A549 (cell line): ENCODE results near the gene HOXB8.

Source experiments
- CEBPB ChIP-seq, 2 experiments: fragments of >200 bp in 1 of 2; sonication (Bioruptor Twin) in 1 of 2; formaldehyde crosslinking in 1 of 2; IDR thresholded peaks; 2 replicates each; pipeline ENCODE4 v1.6.1; 2012 to 2016
- CTCF ChIP-seq: fragments of >200 bp; sonication (Bioruptor Twin); formaldehyde crosslinking; IDR thresholded peaks from 3 replicates; pipeline ENCODE4 v1.5.1; 2016
- ELK1 ChIP-seq: fragments of 150-350 bp; IDR thresholded peaks from 2 replicates; pipeline ENCODE4 v1.6.1; 2014; ENCODE audit warnings: low read depth, mild to moderate bottlenecking, low read length
- EP300 ChIP-seq, 2 experiments: fragments of >200 bp; sonication (Bioruptor Twin); formaldehyde crosslinking; IDR thresholded peaks; 2 replicates in 1 of 2; 3 replicates in 1 of 2; pipeline ENCODE4 v1.6.1; 2016 to 2017
- HDAC2 ChIP-seq: fragments of 200-600 bp; sonication (generic); IDR thresholded peaks from 2 replicates; pipeline ENCODE4 v1.6.1; 2016
- HMGXB4 ChIP-seq: fragments of 250-450 bp; sonication (Bioruptor Pico); IDR thresholded peaks from 2 replicates; pipeline ENCODE4 v1.5.0; 2021; ENCODE audit warnings: mild to moderate bottlenecking, moderate library complexity, borderline replicate concordance
- HOXB13 ChIP-seq: fragments of 250-450 bp; sonication (Bioruptor Pico); IDR thresholded peaks from 2 replicates; pipeline ENCODE4 v1.5.0; 2020; ENCODE audit warnings: low read depth, mild to moderate bottlenecking, moderate library complexity
- MAX ChIP-seq: IDR thresholded peaks from 2 replicates; pipeline ENCODE4 v1.6.1; 2012
- MAZ ChIP-seq: fragments of 150-350 bp; IDR thresholded peaks from 2 replicates; pipeline ENCODE4 v1.6.1; 2014; ENCODE audit warnings: antibody characterized with exemption, low read depth, low read length, borderline replicate concordance
- PBX3 ChIP-seq: IDR thresholded peaks from 2 replicates; pipeline ENCODE4 v1.6.1; 2012
- PHF8 ChIP-seq: fragments of 200-600 bp; sonication (generic); IDR thresholded peaks from 2 replicates; pipeline ENCODE4 v1.6.1; 2016; ENCODE audit warnings: low read depth, mild to moderate bottlenecking, antibody characterized with exemption, moderate library complexity, borderline replicate concordance
- POLR2A ChIP-seq: IDR thresholded peaks from 2 replicates; pipeline ENCODE4 v1.6.1; 2012; ENCODE audit warnings: mild to moderate bottlenecking, low read length
- RAD21 ChIP-seq, 2 experiments: fragments of >200 bp in 1 of 2; sonication (Bioruptor Twin) in 1 of 2; formaldehyde crosslinking in 1 of 2; IDR thresholded peaks in 1 of 2; conservative IDR thresholded peaks in 1 of 2; 2 replicates in 1 of 2; 3 replicates in 1 of 2; pipeline ENCODE4 v1.6.1; 2012 to 2018; ENCODE audit warnings: inconsistent platforms in 1 of 2
- RFX5 ChIP-seq: fragments of 450-650 bp; IDR thresholded peaks from 2 replicates; pipeline ENCODE4 v1.7.1; 2014; ENCODE audit warnings: antibody characterized with exemption, mild to moderate bottlenecking, moderate library complexity

- TF ChIP-seq CTCF (no peak), MAX (no peak), HMGXB4 (no peak), PBX3 (no peak), POLR2A (no peak), HDAC2 (no peak), EP300 (IDR thresholded peaks at IDR 0.05) (no peak), HOXB13 (no peak), ELK1 (no peak), RFX5 (no peak), PHF8 (no peak), RAD21 (conservative IDR thresholded peaks at IDR 0.05 in 1 of 2, IDR thresholded peaks at IDR 0.05 in 1 of 2) (no peak), CEBPB (IDR thresholded peaks at IDR 0.05) (no peak), MAZ (no peak)
Measured at GRCh38 chr17:48597778-48598631, 17.1 kb downstream of the HOXB8 start.
